GM12878 (cell line): ENCODE data around the gene COX6B1. TPM values are rescaled to one million over a fixed set of nuclear protein-coding genes. Genes with fewer than 3 reads are reported as not detected.
A peak's percentile ranks its signal among the peaks of the same experiment; 100 is the strongest.

Source experiments
- ASH2L ChIP-seq: fragments of 300-600, 200-600 bp; sonication (generic); IDR thresholded peaks from 2 replicates; pipeline ENCODE4 v1.6.1; 2017; ENCODE audit warnings: low read depth, mild to moderate bottlenecking, borderline replicate concordance
- ATF2 ChIP-seq: IDR thresholded peaks from 2 replicates; pipeline ENCODE4 v1.6.1; 2012; ENCODE audit warnings: low read length, inconsistent platforms
- CBFB ChIP-seq: IDR thresholded peaks from 2 replicates; pipeline ENCODE4 v1.6.1; 2016; ENCODE audit warnings: antibody characterized with exemption, low read depth
- CEBPZ ChIP-seq: fragments of 150-350 bp; IDR thresholded peaks from 2 replicates; pipeline ENCODE4 v1.6.1; 2016; ENCODE audit warnings: low read depth, low read length
- E2F4 ChIP-seq: IDR thresholded peaks from 2 replicates; pipeline ENCODE4 v1.6.1; 2012; ENCODE audit warnings: low read depth, low read length, improper control_type of control experiment
- ESRRA ChIP-seq: IDR thresholded peaks from 2 replicates; pipeline ENCODE4 v1.6.1; 2012; ENCODE audit warnings: mild to moderate bottlenecking, low read length, improper control_type of control experiment
- FOS ChIP-seq: IDR thresholded peaks from 3 replicates; pipeline ENCODE4 v1.6.1; 2011; ENCODE audit warnings: borderline replicate concordance; ENCODE audit not compliant: insufficient read length; ENCODE audit errors: extremely low read depth
- FOXK2 ChIP-seq: fragments of 450-650 bp; IDR thresholded peaks from 2 replicates; pipeline ENCODE4 v1.6.1; 2017; ENCODE audit warnings: mild to moderate bottlenecking, moderate library complexity
- GATAD2B ChIP-seq: fragments of 450-650 bp; conservative IDR thresholded peaks from 2 replicates; pipeline ENCODE4 v1.6.1; 2017; ENCODE audit warnings: low read depth, mild to moderate bottlenecking, moderate library complexity
- JUNB ChIP-seq: IDR thresholded peaks from 2 replicates; pipeline ENCODE4 v1.6.1; 2016; ENCODE audit warnings: antibody characterized with exemption, mild to moderate bottlenecking
- MXI1 ChIP-seq: fragments of 150-350 bp; IDR thresholded peaks from 2 replicates; pipeline ENCODE4 v1.6.1; 2011; ENCODE audit warnings: low read depth, mild to moderate bottlenecking, inconsistent platforms, low read length, improper control_type of control experiment
- NBN ChIP-seq: fragments of 450-650 bp; IDR thresholded peaks from 2 replicates; pipeline ENCODE4 v1.6.1; 2016
- PKNOX1 ChIP-seq: fragments of 450-650 bp; IDR thresholded peaks from 2 replicates; pipeline ENCODE4 v1.6.1; 2016; ENCODE audit warnings: mild to moderate bottlenecking
- PRDM15 ChIP-seq: fragments of 450-650 bp; formaldehyde crosslinking; IDR thresholded peaks from 2 replicates; pipeline ENCODE4 v1.4.0; 2020; ENCODE audit warnings: mild to moderate bottlenecking, moderate library complexity
- RELB ChIP-seq: fragments of 450-650 bp; IDR thresholded peaks from 2 replicates; pipeline ENCODE4 v1.6.1; 2017; ENCODE audit warnings: low read depth, mild to moderate bottlenecking, moderate library complexity
- RUNX3 ChIP-seq: IDR thresholded peaks from 2 replicates; pipeline ENCODE4 v1.6.1; 2012; ENCODE audit warnings: low read length, inconsistent platforms
- SP1 ChIP-seq: IDR thresholded peaks from one replicate; pipeline ENCODE4 v1.6.1; 2011; ENCODE audit warnings: low read depth, low read length
- SUPT20H ChIP-seq: IDR thresholded peaks from 2 replicates; pipeline ENCODE4 v1.6.1; 2011; ENCODE audit warnings: low read depth, mild to moderate bottlenecking, low read length, moderate library complexity, borderline replicate concordance; ENCODE audit not compliant: control insufficient read depth
- TCF7 ChIP-seq: IDR thresholded peaks from 2 replicates; pipeline ENCODE4 v1.6.1; 2014; ENCODE audit warnings: antibody characterized with exemption, borderline replicate concordance
- polyA plus RNA-seq, 11 experiments: library from polyadenylated mRNA; depleted of rRNA in 4 of 11; unstranded in 6 of 11; stranded (reverse) in 5 of 11; fragments of >200 nt; fragmentation: Nextera tagmentation in 4 of 11; fragmentation: Illumina TruSeq in 1 of 11; extraction: Ambion mirVana in 4 of 11; extraction: Trizol in 1 of 11; gene quantifications; 1 replicate in 1 of 11; 2 replicates in 10 of 11; pipeline versions ENCODE4 v1.2.1 to v1.2.3, GENCODE V29; 2011 to 2016; ENCODE audit warnings: inconsistent platforms in 2 of 11, missing spikeins in 2 of 11, low read depth in 1 of 11
- total RNA-seq, 4 experiments: library from RNA; depleted of rRNA in 3 of 4; stranded (reverse); fragments of >200 nt in 3 of 4; fragmentation: Illumina TruSeq in 1 of 4; extraction: Trizol in 1 of 4; gene quantifications; 2 replicates each; pipeline versions ENCODE4 v1.2.1 to v1.2.3, GENCODE V29; 2013 to 2021

Gene COX6B1
- total and polyA plus RNA-seq, 10 of the 15 experiments (the other 5 are each of a cell fraction or from before 2014, with no cell fraction given): 500 to 1,700 (median 862) TPM

GRCh38 chr19:35609851-35610353 is 38.2 kb upstream of the COX6B1 start (continued):
- no peak for TF ChIP-seq TCF7
- no peak for TF ChIP-seq ASH2L
- TF ChIP-seq FOS: no peak
- TF ChIP-seq E2F4: no peak
- TF ChIP-seq JUNB: no peak
- TF ChIP-seq CBFB: no peak
- no peak for TF ChIP-seq SP1
- TF ChIP-seq ESRRA: no peak
- TF ChIP-seq RUNX3: 0 out of 2 replicates have a peak, but pooled peaks have one; percentile 21
- peak; percentile 59; the same call in 1 of the 2 replicates for TF ChIP-seq NBN
- 0 out of 2 replicates have a peak, but pooled peaks have one; percentile 13 for TF ChIP-seq PKNOX1
- no peak for TF ChIP-seq PRDM15 (CRISPR knock-in tag)
- no peak for TF ChIP-seq ATF2
- TF ChIP-seq RELB: peak; percentile 68; the same call in 1 of the 2 replicates
- no peak for TF ChIP-seq CEBPZ
- no peak for TF ChIP-seq MXI1
- TF ChIP-seq FOXK2: no peak
- no peak for TF ChIP-seq SUPT20H
- TF ChIP-seq GATAD2B: no peak
